NCI-H2227 (cell line): ENCODE measurements around the gene SIL1.
A peak's percentile ranks its signal among the peaks of the same experiment; 100 is the strongest.

Source experiments
- DNase-seq: peaks from one replicate; lab custom pipeline; 2025; ENCODE audit not compliant: unreplicated experiment; lab: John Stamatoyannopoulos, UW

SIL1 gene

GRCh38 chr5:139146809-139147482, 51.2 kb downstream of the SIL1 start:
- no peak for DNase-seq

- DNase-seq, result no peak
These were observed 56.5 kb downstream of the SIL1 start for GRCh38 chr5:139141446-139142204.

- DNase-seq, result no peak
These were observed 57.5 kb downstream of the SIL1 start for GRCh38 chr5:139140591-139141071.

GRCh38 chr5:139138809-139139208, 59.4 kb downstream of the SIL1 start:
- no peak for DNase-seq

- DNase-seq, result no peak
These were observed 60.1 kb downstream of the SIL1 start for GRCh38 chr5:139138109-139138508.

GRCh38 chr5:139137697-139138096, 60.5 kb downstream of the SIL1 start:
- peak; percentile 7 for DNase-seq

- DNase-seq, result no peak
These were observed 63.3 kb downstream of the SIL1 start for GRCh38 chr5:139134906-139135305.

- DNase-seq, result peak; percentile 67
These were observed 64.9 kb downstream of the SIL1 start for GRCh38 chr5:139133282-139133681.

- DNase-seq, result no peak
These were observed 65.7 kb downstream of the SIL1 start for GRCh38 chr5:139132515-139132914.

GRCh38 chr5:139131921-139132432, 66.2 kb downstream of the SIL1 start:
- DNase-seq, result no peak

GRCh38 chr5:139131465-139131864, 66.7 kb downstream of the SIL1 start:
- peak; percentile 47 for DNase-seq

GRCh38 chr5:139131062-139131461, 67.1 kb downstream of the SIL1 start:
- no peak for DNase-seq

- no peak for DNase-seq
These were observed 68.0 kb downstream of the SIL1 start for GRCh38 chr5:139130214-139130613.

GRCh38 chr5:139126711-139127111, 71.5 kb downstream of the SIL1 start:
- peak; percentile 45 for DNase-seq

- DNase-seq, result no peak
These were observed 72.2 kb downstream of the SIL1 start for GRCh38 chr5:139125991-139126390.

- no peak for DNase-seq
These were observed 73.2 kb downstream of the SIL1 start for GRCh38 chr5:139124774-139125520.

GRCh38 chr5:139121120-139121519, 77.0 kb downstream of the SIL1 start:
- no peak for DNase-seq

GRCh38 chr5:139120521-139120920, 77.6 kb downstream of the SIL1 start:
- DNase-seq, result no peak

- DNase-seq, result no peak
These were observed 79.4 kb downstream of the SIL1 start for GRCh38 chr5:139118804-139119203.

- DNase-seq, result no peak
These were observed 80.8 kb downstream of the SIL1 start for GRCh38 chr5:139117342-139117884.

GRCh38 chr5:139116100-139116655, 82.0 kb downstream of the SIL1 start:
- DNase-seq, result no peak
